Heart left ventricle (tissue), 16 donors: ENCODE measurements around the gene TNS3. TPM values are rescaled to one million over a fixed set of nuclear protein-coding genes. Genes with fewer than 3 reads are reported as not detected.

ENCODE experiments used
- ATAC-seq, 4 donors: fragments of 200-7000 bp; cut with Tn5 transposase; one replicate each; pipeline ENCODE4 v1.9.1; 2020 to 2022; ENCODE audit warnings: moderate library complexity in 4 of 4, mild to moderate bottlenecking in 3 of 4, moderate number of reproducible peaks in 1 of 4
- DNase-seq, 5 donors: peaks; one replicate each; pipeline ENCODE4 v3.0.0-alpha.2; 2020
- H3K27ac ChIP-seq, 12 donors: fragments of 200-600 bp; sonication (generic) in 4 of 12; one replicate each; pipeline versions ENCODE4 v1.5.0 to v1.8.0; 2016 to 2022; ENCODE audit warnings: mild to moderate bottlenecking in 2 of 12
- H3K27me3 ChIP-seq, 9 donors: fragments of 200-600 bp; sonication (generic) in 2 of 9; one replicate each; pipeline versions ENCODE4 v1.5.1 to v1.8.0; 2016 to 2022; ENCODE audit warnings: mild to moderate bottlenecking in 3 of 9
- H3K36me3 ChIP-seq, 9 donors: fragments of 200-600 bp; sonication (generic) in 2 of 9; one replicate each; pipeline versions ENCODE4 v1.5.0 to v1.8.0; 2018 to 2022; ENCODE audit warnings: mild to moderate bottlenecking in 2 of 9
- H3K4me1 ChIP-seq, 12 donors: fragments of 200-600 bp; sonication (generic) in 4 of 12; one replicate each; pipeline versions ENCODE4 v1.5.0 to v1.8.0; 2016 to 2022; ENCODE audit warnings: mild to moderate bottlenecking in 3 of 12
- H3K4me3 ChIP-seq, 12 donors: fragments of 200-600 bp; sonication (generic) in 4 of 12; one replicate each; pipeline versions ENCODE4 v1.5.0 to v1.8.0; 2017 to 2022; ENCODE audit warnings: mild to moderate bottlenecking in 9 of 12, moderate library complexity in 4 of 12
- H3K9me3 ChIP-seq, 12 donors: fragments of 200-600 bp; sonication (generic) in 4 of 12; one replicate each; pipeline versions ENCODE4 v1.5.0 to v1.8.0; 2016 to 2022; ENCODE audit warnings: mild to moderate bottlenecking in 1 of 12
- CTCF ChIP-seq, 12 donors: fragments of 200-600 bp; sonication (generic) in 4 of 12; IDR thresholded peaks; one replicate each; pipeline versions ENCODE4 v1.5.0 to v1.8.0; 2018 to 2022; ENCODE audit warnings: antibody characterized with exemption in 12 of 12, mild to moderate bottlenecking in 5 of 12
- POLR2A ChIP-seq, 2 donors: fragments of 450-650 bp; IDR thresholded peaks; one replicate each; pipeline ENCODE4 v1.6.1; 2017; ENCODE audit warnings: antibody characterized with exemption in 2 of 2, mild to moderate bottlenecking in 2 of 2, moderate library complexity in 2 of 2
- WGBS, 4 donors: extraction: QIAGEN DNeasy Blood & Tissue Kit in 2 of 4; methylation state at CpG; one replicate each; pipeline versions ENCODE4 v1.1.5 to v1.1.7; 2013 to 2018; 5-methylcytosine and 5-hydroxymethylcytosine counted together
- intact Hi-C, 10 donors: fragments of 100-400 bp; cut with DNase I; formaldehyde crosslinking; loops; one replicate each; pipeline versions ENCODE4 v1.11.1 to v1.14.2; 2022
- polyA plus RNA-seq, 2 donors: library from polyadenylated mRNA; stranded (reverse); fragments of 200-250 nt; gene quantifications; one replicate each; pipeline ENCODE4 v1.2.3, GENCODE V29; 2013
- total RNA-seq, 9 donors: library from RNA; depleted of rRNA in 2 of 9; stranded (reverse); fragments of >200 nt in 2 of 9; fragmentation: NEBNext Ultra II Directional in 3 of 9; extraction: Animal tissue kit (Norgen Biotek cat#: 25700) in 3 of 9; gene quantifications; one replicate each; pipeline versions ENCODE4 v1.1.0 to v1.2.4, GENCODE V29; 2016 to 2023
- donor health status: ischemic (EF 13 %, LVEDD 7.1; RV severe dilation, severe dysfunction).
- donor health status: healthy with polysubstance abuse.
- donor health status: DM: no; HTN: yes; CAD: no.
- donor health status: DM: no; HTN: no; CAD: no.
- donor health status: ischemic (EF 25% LVEDD 6.9; RV normal size, moderate dysfunction).
- donor health status: ischemic (EF 25% LVEDD 5.7; RV mildly dilated, moderate dysfunction).
- donor health status: healthy.
- donor health status: DM: yes; HTN: yes; CAD: no.
- donor health status: ischemic (EF 35%, LVEDD 5.7; RV mildly dilated, moderate dysfunction).
- donor health status: nonischemic (EF 11% LVEDD 7.7; RV severe dilation, severe dysfunction).
- donor health status: DM: yes; HTN: yes; CAD: no.
- donor health status: PGD.
- donor health status: ischemic (EF 29% LVEDD 5.4; RV normal size, mild dysfunction).
- donor health status: nonischemic (EF 23%, LVEDD 6.1; RV moderate dilation, normal function).

Gene TNS3
- total and polyA plus RNA-seq, 11 donors: 10.1 to 116 (median 32.7) TPM

GRCh38 chr7:47500103-47500563 is 81.8 kb downstream of the TNS3 start:
- H3K36me3 ChIP-seq: peaks cover 0 to 2% (median 0%) of the 10 kb centered on the region in 9 donors
- no peak for ATAC-seq
- peaks cover 0 to 84% (median 35%) of the 10 kb centered on the region in 12 donors for H3K4me1 ChIP-seq
- no peak for TF ChIP-seq CTCF (IDR thresholded peaks at IDR 0.05)
- no peak for TF ChIP-seq POLR2A (IDR thresholded peaks at IDR 0.05)
- H3K27me3 ChIP-seq: no peaks in the 10 kb centered on the region
- intact Hi-C loops: loop anchor here in 1 of 10 donors (5.0 kb wide), 1 partner anchor 77 kb away; no protein-coding TSS in a partner anchor
- no peak for DNase-seq
- H3K4me3 ChIP-seq: no peak overlapping the region
- H3K27ac ChIP-seq: no peak overlapping the region
- WGBS, 4 donors: 56 to 69% (median 67%) methylated on average over 15 of the region's 15 CpGs
- no peaks in the 10 kb centered on the region for H3K9me3 ChIP-seq

- H3K27ac ChIP-seq: peak overlapping the region in 1 of 12 donors; percentile 91
- H3K4me3 ChIP-seq: no peak overlapping the region
- ATAC-seq (no peak), DNase-seq (no peak)
- TF ChIP-seq CTCF (IDR thresholded peaks at IDR 0.05): no peak
- no peak for TF ChIP-seq POLR2A (IDR thresholded peaks at IDR 0.05)
- no peaks in the 10 kb centered on the region for H3K27me3 ChIP-seq
- H3K9me3 ChIP-seq: no peaks in the 10 kb centered on the region
- no peaks in the 10 kb centered on the region for H3K36me3 ChIP-seq
- WGBS, 4 donors: 87 to 96% (median 93%) methylated on average over 17 of the region's 17 CpGs
- intact Hi-C loops: no loop called here
- peaks cover 0 to 80% (median 50%) of the 10 kb centered on the region in 12 donors for H3K4me1 ChIP-seq
Observed at GRCh38 chr7:47498229-47499056, 83.5 kb downstream of the TNS3 start.

GRCh38 chr7:47497367-47498096 is 84.4 kb downstream of the TNS3 start:
- Histone ChIP-seq H3K4me1 (peaks cover 0 to 80% (median 48%) of the 10 kb centered on the region in 12 donors), H3K27me3 (no peaks in the 10 kb centered on the region), H3K9me3 (no peaks in the 10 kb centered on the region), H3K4me3 (no peak overlapping the region), H3K27ac (peak overlapping the region in 3 of 12 donors; percentile 38 to 91 (median 60)), H3K36me3 (no peaks in the 10 kb centered on the region)
- TF ChIP-seq POLR2A (IDR thresholded peaks at IDR 0.05): no peak
- no peak for TF ChIP-seq CTCF (IDR thresholded peaks at IDR 0.05)
- DNase-seq (no peak), ATAC-seq (peak in 1 of 4 donors; percentile 16)
- 59 to 73% (median 69%) methylated on average over 12 of the region's 12 CpGs for WGBS, 4 donors
- intact Hi-C loops: no loop called here

GRCh38 chr7:47496666-47497065 is 85.2 kb downstream of the TNS3 start:
- no peak for TF ChIP-seq POLR2A (IDR thresholded peaks at IDR 0.05)
- no peak for TF ChIP-seq CTCF (IDR thresholded peaks at IDR 0.05)
- peak in 1 of 5 donors; percentile 46 for DNase-seq
- ATAC-seq: peak in 3 of 4 donors; percentile 36 to 46 (median 43)
- no peak overlapping the region for H3K4me3 ChIP-seq
- H3K4me1 ChIP-seq: peaks cover 0 to 75% (median 40%) of the 10 kb centered on the region in 12 donors
- H3K27ac ChIP-seq: peak overlapping the region in 3 of 12 donors; percentile 17 to 91 (median 60)
- H3K27me3 ChIP-seq: no peaks in the 10 kb centered on the region
- H3K36me3 ChIP-seq: no peaks in the 10 kb centered on the region
- WGBS, 4 donors: 70 to 84% (median 76%) methylated on average over 7 of the region's 7 CpGs
- no peaks in the 10 kb centered on the region for H3K9me3 ChIP-seq
- intact Hi-C loops: no loop called here
